Testis (tissue), 3 donors: Measurements from ENCODE around the gene NOTCH1. TPM values are rescaled to one million over a fixed set of nuclear protein-coding genes. Genes with fewer than 3 reads are reported as not detected.

Source experiments
- DNase-seq: peaks from one replicate; pipeline ENCODE4 v3.0.0-alpha.2; 2019
- H3K27ac ChIP-seq, 2 donors: fragments of 200-600 bp; sonication (generic); one replicate each; pipeline ENCODE4 v1.5.1; 2019
- H3K27me3 ChIP-seq: fragments of 200-600 bp; sonication (generic); one replicate; pipeline ENCODE4 v1.5.1; 2019
- H3K36me3 ChIP-seq: fragments of 200-600 bp; sonication (generic); one replicate; pipeline ENCODE4 v1.5.1; 2017; ENCODE audit warnings: low read depth; ENCODE audit errors: missing control alignments
- H3K4me1 ChIP-seq: fragments of 200-600 bp; sonication (generic); one replicate; pipeline ENCODE4 v1.5.1; 2019
- H3K4me3 ChIP-seq, 2 donors: fragments of 200-600 bp; sonication (generic); one replicate each; pipeline ENCODE4 v1.5.1; 2017 to 2019
- H3K9me3 ChIP-seq: fragments of 200-600 bp; sonication (generic); one replicate; pipeline ENCODE4 v1.5.1; 2017
- POLR2A ChIP-seq: fragments of 450-650 bp; IDR thresholded peaks from one replicate; pipeline ENCODE4 v1.6.1; 2017; ENCODE audit warnings: antibody characterized with exemption, mild to moderate bottlenecking, moderate library complexity
- WGBS, 2 donors: methylation state at CpG; one replicate each; pipeline ENCODE4 v1.1.5; 2018; 5-methylcytosine and 5-hydroxymethylcytosine counted together
- intact Hi-C: fragments of 100-400 bp; cut with DNase I; formaldehyde crosslinking; loops from one replicate; pipeline ENCODE4 v1.15.1; 2023; ENCODE audit warnings: low total_unique reads
- polyA plus RNA-seq: library from polyadenylated mRNA; stranded (reverse); fragments of 350-450 nt; fragmentation: Illumina TruSeq; extraction: RNeasy Lipid Tissue Mini Kit (QIAGEN cat#74804); gene quantifications from one replicate; pipeline ENCODE4 v1.2.3, GENCODE V29; 2014; ENCODE audit warnings: low read depth, low replicate concordance; ENCODE audit not compliant: insufficient read depth
- total RNA-seq, 2 donors: library from RNA; depleted of rRNA; stranded (reverse); fragments of >200 nt; gene quantifications; one replicate each; pipeline ENCODE4 v1.2.3, GENCODE V29; 2016
- TF ChIP-seq, protein P1 (sequence below), 3 experiments: fragments of 450-650 bp in 2 of 3; fragments of 200-600 bp in 1 of 3; sonication (generic) in 1 of 3; IDR thresholded peaks; one replicate each; pipeline ENCODE4 v1.5.1; 2016 to 2019; ENCODE audit warnings: antibody characterized with exemption in 3 of 3, mild to moderate bottlenecking in 2 of 3, moderate library complexity in 1 of 3

Gene NOTCH1
- total and polyA plus RNA-seq, 3 donors from 2014 or later = 7.2 to 34.1 (median 32.4) TPM

- no peak for TF ChIP-seq POLR2A
- TF ChIP-seq, protein P1, sequence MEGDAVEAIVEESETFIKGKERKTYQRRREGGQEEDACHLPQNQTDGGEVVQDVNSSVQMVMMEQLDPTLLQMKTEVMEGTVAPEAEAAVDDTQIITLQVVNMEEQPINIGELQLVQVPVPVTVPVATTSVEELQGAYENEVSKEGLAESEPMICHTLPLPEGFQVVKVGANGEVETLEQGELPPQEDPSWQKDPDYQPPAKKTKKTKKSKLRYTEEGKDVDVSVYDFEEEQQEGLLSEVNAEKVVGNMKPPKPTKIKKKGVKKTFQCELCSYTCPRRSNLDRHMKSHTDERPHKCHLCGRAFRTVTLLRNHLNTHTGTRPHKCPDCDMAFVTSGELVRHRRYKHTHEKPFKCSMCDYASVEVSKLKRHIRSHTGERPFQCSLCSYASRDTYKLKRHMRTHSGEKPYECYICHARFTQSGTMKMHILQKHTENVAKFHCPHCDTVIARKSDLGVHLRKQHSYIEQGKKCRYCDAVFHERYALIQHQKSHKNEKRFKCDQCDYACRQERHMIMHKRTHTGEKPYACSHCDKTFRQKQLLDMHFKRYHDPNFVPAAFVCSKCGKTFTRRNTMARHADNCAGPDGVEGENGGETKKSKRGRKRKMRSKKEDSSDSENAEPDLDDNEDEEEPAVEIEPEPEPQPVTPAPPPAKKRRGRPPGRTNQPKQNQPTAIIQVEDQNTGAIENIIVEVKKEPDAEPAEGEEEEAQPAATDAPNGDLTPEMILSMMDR (IDR thresholded peaks at IDR 0.05) = no peak
- Histone ChIP-seq H3K36me3 (no peaks in the 10 kb centered on the region), H3K4me1 (no peaks in the 10 kb centered on the region), H3K27me3 (no peaks in the 10 kb centered on the region), H3K9me3 (no peaks in the 10 kb centered on the region), H3K27ac (no peak overlapping the region), H3K4me3 (no peak overlapping the region)
- no peak for DNase-seq
- intact Hi-C loops = no loop called here
- WGBS, 2 donors = 90 to 93% methylated on average over 5 to 35 of the region's 37 CpGs
Measured at GRCh38 chr9:136517012-136517743, 28.7 kb downstream of the NOTCH1 start.

DNA sequence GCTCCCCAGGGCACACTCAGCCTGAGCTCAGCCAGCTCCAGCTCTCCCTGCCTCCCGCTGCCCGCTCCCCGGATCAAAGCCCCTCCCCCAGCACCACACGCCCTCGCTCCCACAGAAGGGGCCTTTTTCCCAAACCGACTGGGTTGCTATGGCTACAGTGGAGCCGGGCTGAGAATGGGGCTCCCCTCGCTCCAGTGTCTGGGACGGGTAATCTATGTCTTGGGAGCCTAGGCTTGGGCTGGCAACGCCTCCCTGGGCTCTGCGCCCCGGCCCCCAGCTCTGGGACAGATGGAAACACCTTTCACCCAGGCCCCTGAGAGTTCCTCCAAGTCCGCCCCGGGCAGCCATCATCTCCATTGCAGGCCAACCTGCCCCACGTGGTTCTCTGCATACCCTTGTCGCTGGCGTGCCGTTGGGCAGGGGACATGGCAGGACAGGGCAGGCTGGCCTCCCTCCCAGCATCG, 29.6 kb downstream of the NOTCH1 start:
- Histone ChIP-seq H3K4me1 (no peaks in the 10 kb centered on the region), H3K36me3 (no peaks in the 10 kb centered on the region), H3K27ac (no peak overlapping the region), H3K27me3 (no peaks in the 10 kb centered on the region), H3K9me3 (no peaks in the 10 kb centered on the region), H3K4me3 (no peak overlapping the region)
- intact Hi-C loops = no loop called here
- TF ChIP-seq, protein P1 (IDR thresholded peaks at IDR 0.05) = no peak
- TF ChIP-seq POLR2A = no peak
- no peak for DNase-seq
- 80 to 89% methylated on average over 2 to 19 of the region's 19 CpGs for WGBS, 2 donors

GRCh38 chr9:136515276-136515675, 30.6 kb downstream of the NOTCH1 start:
- Histone ChIP-seq H3K9me3 (no peaks in the 10 kb centered on the region), H3K36me3 (no peaks in the 10 kb centered on the region), H3K27me3 (no peaks in the 10 kb centered on the region), H3K27ac (no peak overlapping the region), H3K4me1 (no peaks in the 10 kb centered on the region), H3K4me3 (no peak overlapping the region)
- TF ChIP-seq, protein P1 (IDR thresholded peaks at IDR 0.05) = no peak
- TF ChIP-seq POLR2A = no peak
- WGBS, 2 donors = 94% methylated on average over 28 of the region's 28 CpGs; no CpG with 5 or more reads in 1 of the 2 donors
- intact Hi-C loops = no loop called here
- DNase-seq = no peak

GRCh38 chr9:136514022-136514714, 31.7 kb downstream of the NOTCH1 start:
- no peak overlapping the region for H3K4me3 ChIP-seq
- no peaks in the 10 kb centered on the region for H3K36me3 ChIP-seq
- H3K4me1 ChIP-seq = no peaks in the 10 kb centered on the region
- no peaks in the 10 kb centered on the region for H3K9me3 ChIP-seq
- no peak for DNase-seq
- no peaks in the 10 kb centered on the region for H3K27me3 ChIP-seq
- no peak overlapping the region for H3K27ac ChIP-seq
- intact Hi-C loops = no loop called here
- TF ChIP-seq, protein P1 (IDR thresholded peaks at IDR 0.05) = no peak
- TF ChIP-seq POLR2A = no peak
- WGBS, 2 donors = 89% methylated on average over 16 to 29 of the region's 29 CpGs
